NCI-H526 (cell line): ENCODE results near the gene EYA4.
A peak's percentile ranks its signal among the peaks of the same experiment; 100 is the strongest.
"Not testable (repeated sequence)": the region's sequence is repeated elsewhere in the genome, so short reads cannot be mapped to it uniquely, and the experiment has no call there.

Experiments used
- DNase-seq, 2 experiments: peaks; one replicate each; lab custom pipeline; 2025; lab: John Stamatoyannopoulos, UW

The EYA4 gene

GRCh38 chr6:133352046-133352445 lies 110.9 kb downstream of the EYA4 start:
- DNase-seq = no peak

- no peak for DNase-seq
These were observed 111.9 kb downstream of the EYA4 start for GRCh38 chr6:133353061-133353460.

GRCh38 chr6:133355922-133356321 lies 114.8 kb downstream of the EYA4 start:
- DNase-seq = no peak

GRCh38 chr6:133358574-133359150 lies 117.5 kb downstream of the EYA4 start:
- DNase-seq = no peak

- DNase-seq = no peak
These were observed 118.1 kb downstream of the EYA4 start for GRCh38 chr6:133359256-133359655.

GRCh38 chr6:133359760-133360159 lies 118.6 kb downstream of the EYA4 start:
- DNase-seq = no peak

GRCh38 chr6:133360194-133360593 lies 119.0 kb downstream of the EYA4 start:
- DNase-seq = no peak

- no peak for DNase-seq
These were observed 121.7 kb downstream of the EYA4 start for GRCh38 chr6:133362813-133363212.

GRCh38 chr6:133368664-133369063 lies 127.5 kb downstream of the EYA4 start:
- peak; percentile 23 to 58 for DNase-seq

GRCh38 chr6:133369773-133370272 lies 128.7 kb downstream of the EYA4 start:
- DNase-seq = no peak

- no peak for DNase-seq
These were observed 135.6 kb downstream of the EYA4 start for GRCh38 chr6:133376743-133377142.

GRCh38 chr6:133377219-133377618 lies 136.1 kb downstream of the EYA4 start:
- DNase-seq = no peak

- no peak for DNase-seq
These were observed 138.9 kb downstream of the EYA4 start for GRCh38 chr6:133380047-133380446.

- no peak for DNase-seq
These were observed 139.6 kb downstream of the EYA4 start for GRCh38 chr6:133380723-133381122.

- no peak for DNase-seq
These were observed 147.6 kb downstream of the EYA4 start for GRCh38 chr6:133388731-133389130.

- no peak for DNase-seq
These were observed 149.0 kb downstream of the EYA4 start for GRCh38 chr6:133390168-133390567.

GRCh38 chr6:133392015-133392414 lies 150.9 kb downstream of the EYA4 start:
- no peak for DNase-seq

GRCh38 chr6:133392641-133393040 lies 151.5 kb downstream of the EYA4 start:
- no peak for DNase-seq

GRCh38 chr6:133393891-133394290 lies 152.7 kb downstream of the EYA4 start:
- peak; percentile 17 to 19 for DNase-seq

GRCh38 chr6:133394630-133395029 lies 153.5 kb downstream of the EYA4 start:
- no peak for DNase-seq

- DNase-seq = no peak
These were observed 155.3 kb downstream of the EYA4 start for GRCh38 chr6:133396233-133396983.

GRCh38 chr6:133396984-133397348 lies 155.8 kb downstream of the EYA4 start:
- no peak for DNase-seq

GRCh38 chr6:133397601-133398000 lies 156.4 kb downstream of the EYA4 start:
- DNase-seq = not testable (repeated sequence)

- DNase-seq = no peak
These were observed 158.3 kb downstream of the EYA4 start for GRCh38 chr6:133399426-133399825.
